HEK293 (cell line): ENCODE data around the gene TCTN2.

Experiments
- ATF2 ChIP-seq: fragments of 450-650 bp; formaldehyde crosslinking; IDR thresholded peaks from 2 replicates; pipeline ENCODE4 v1.5.1; 2016; ENCODE audit warnings: missing biosample characterization, missing genetic modification characterization, low read depth
- BCL11A ChIP-seq: fragments of 450-650 bp; formaldehyde crosslinking; IDR thresholded peaks from 2 replicates; pipeline ENCODE4 v1.5.1; 2016; ENCODE audit warnings: low read depth, missing biosample characterization, missing genetic modification characterization
- CTCF ChIP-seq: fragments of 450-650 bp; formaldehyde crosslinking; IDR thresholded peaks from 2 replicates; pipeline ENCODE4 v1.5.1; 2016; ENCODE audit warnings: missing biosample characterization, missing genetic modification characterization
- KLF17 ChIP-seq: fragments of 450-650 bp; formaldehyde crosslinking; IDR thresholded peaks from 2 replicates; pipeline ENCODE4 v1.5.1; 2016; ENCODE audit warnings: missing biosample characterization, missing genetic modification characterization
- ZBTB48 ChIP-seq: fragments of 450-650 bp; formaldehyde crosslinking; IDR thresholded peaks from 2 replicates; pipeline ENCODE4 v1.5.1; 2016; ENCODE audit warnings: missing biosample characterization, missing genetic modification characterization
- ZBTB8A ChIP-seq: fragments of 450-650 bp; formaldehyde crosslinking; IDR thresholded peaks from 2 replicates; pipeline ENCODE4 v1.5.1; 2016; ENCODE audit warnings: missing biosample characterization, missing genetic modification characterization
- ZNF140 ChIP-seq: fragments of 450-650 bp; formaldehyde crosslinking; IDR thresholded peaks from 2 replicates; pipeline ENCODE4 v1.5.1; 2016; ENCODE audit warnings: missing biosample characterization, missing genetic modification characterization
- ZNF169 ChIP-seq: fragments of 450-650 bp; formaldehyde crosslinking; IDR thresholded peaks from 2 replicates; pipeline ENCODE4 v1.5.1; 2016; ENCODE audit warnings: missing biosample characterization, missing genetic modification characterization
- ZNF184 ChIP-seq: fragments of 450-650 bp; IDR thresholded peaks from 2 replicates; pipeline ENCODE4 v1.5.1; 2018; ENCODE audit warnings: missing biosample characterization, mild to moderate bottlenecking, missing genetic modification characterization
- ZNF274 ChIP-seq, 2 experiments: fragments of 200-500 bp in 1 of 2; fragments of 450-650 bp in 1 of 2; sonication (Bioruptor generic) in 1 of 2; formaldehyde crosslinking in 1 of 2; IDR thresholded peaks; 2 replicates each; pipeline versions ENCODE4 v1.5.1 to v1.6.1; 2014 to 2016; ENCODE audit warnings: borderline replicate concordance in 1 of 2, inconsistent platforms in 1 of 2, low read length in 1 of 2, missing biosample characterization in 1 of 2, missing genetic modification characterization in 1 of 2
- ZNF518A ChIP-seq: fragments of 450-650 bp; formaldehyde crosslinking; conservative IDR thresholded peaks from 2 replicates; pipeline ENCODE4 v1.5.1; 2016; ENCODE audit warnings: low read depth, missing biosample characterization, missing genetic modification characterization
- ZNF585B ChIP-seq: fragments of 450-650 bp; formaldehyde crosslinking; IDR thresholded peaks from 2 replicates; pipeline ENCODE4 v1.5.1; 2016; ENCODE audit warnings: missing biosample characterization, missing genetic modification characterization
- ZSCAN18 ChIP-seq: fragments of 450-650 bp; formaldehyde crosslinking; IDR thresholded peaks from 2 replicates; pipeline ENCODE4 v1.5.1; 2016; ENCODE audit warnings: missing biosample characterization, missing genetic modification characterization

GRCh38 chr12:123645380-123645779 is 25.5 kb upstream of the TCTN2 start:
- TF ChIP-seq ZNF585B (tag by site-specific recombination) (no peak), BCL11A (tag by site-specific recombination) (no peak), ATF2 (no peak), ZNF274 (IDR thresholded peaks at IDR 0.05; ENCODE audit: low read length) (no peak), ZNF274 (tag by site-specific recombination; IDR thresholded peaks at IDR 0.05; ENCODE audit: borderline replicate concordance) (no peak), ZNF518A (tag by site-specific recombination) (no peak), ZNF140 (tag by site-specific recombination) (no peak), CTCF (tag by site-specific recombination) (no peak), ZSCAN18 (tag by site-specific recombination) (no peak), ZNF169 (tag by site-specific recombination) (no peak), ZBTB48 (tag by site-specific recombination) (no peak), ZBTB8A (tag by site-specific recombination) (no peak), ZNF184 (no peak), KLF17 (no peak)
